ENCODE results near the gene IQCK. TPM values are rescaled to one million over a fixed set of nuclear protein-coding genes. Genes with fewer than 3 reads are reported as not detected.

IQCK gene
- total and polyA plus RNA-seq, 2 donors (not counting 3 experiments of a cell fraction or from before 2014, with no cell fraction given), result 17.2 to 18.1 TPM

DNA sequence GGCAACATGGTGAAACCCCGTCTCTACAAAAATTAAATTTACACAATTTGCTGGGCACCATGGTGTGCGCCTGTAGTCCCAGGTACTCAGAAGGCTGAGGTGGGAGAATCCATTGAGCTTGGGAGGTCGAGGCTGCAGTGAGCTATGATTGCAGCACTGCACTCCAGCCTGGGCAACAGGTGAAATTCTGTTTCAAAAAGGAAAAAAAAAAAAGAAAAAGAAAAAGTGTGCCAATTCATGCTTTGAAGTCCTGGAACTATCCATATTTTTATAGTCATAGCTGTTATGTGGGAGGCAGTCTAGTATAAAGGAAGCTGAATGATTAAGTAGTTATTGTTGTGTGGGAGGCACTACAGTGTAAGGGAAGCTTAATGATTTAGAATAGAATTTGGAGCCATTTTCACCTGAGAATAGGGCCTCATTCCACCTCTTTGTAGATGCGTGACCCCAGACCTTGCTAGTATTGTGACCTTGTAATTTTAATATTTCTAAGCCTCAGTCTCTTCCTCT, 31.6 kb downstream of the IQCK start:
- peak; percentile 26 for DNase-seq (ENCODE audit: low read depth, low spot score)

More for the DNA sequence above, 31.6 kb downstream of the IQCK start:
- intact Hi-C loops (cut with micrococcal nuclease), result no loop called here
- Histone ChIP-seq H3K4me2 (ENCODE audit: insufficient read depth, low read length) (no peak overlapping the region), H4K20me1 (replicated peaks; ENCODE audit: control insufficient read depth, extremely low read depth, insufficient read depth, low read length) (no peaks in the 10 kb centered on the region), H3K27ac (ENCODE audit: insufficient read depth, low read depth, low read length) (no peak overlapping the region), H3K9me3 (replicated peaks; ENCODE audit: control insufficient read depth, insufficient read depth, low read length) (no peaks in the 10 kb centered on the region), H3K9ac (replicated peaks; ENCODE audit: extremely low read depth, insufficient read depth, low read length) (no peak overlapping the region), H2AFZ (ENCODE audit: low read depth, low read length) (no peak overlapping the region), H3K79me2 (ENCODE audit: control insufficient read depth, insufficient read depth, low read length) (no peaks in the 10 kb centered on the region), H3K36me3 (ENCODE audit: control insufficient read depth in 2 of 2, extremely low read depth in 1 of 2, insufficient read depth in 2 of 2, low read length in 2 of 2) (no peaks in the 10 kb centered on the region), H3K27me3 (ENCODE audit: control insufficient read depth in 2 of 2, insufficient read depth in 2 of 2, low read length in 2 of 2) (no peaks in the 10 kb centered on the region), H3K9me1 (replicated peaks; ENCODE audit: control insufficient read depth, extremely low read depth, insufficient read depth, low read length) (no peaks in the 10 kb centered on the region), H3K4me3 (replicated peaks in 1 of 3; ENCODE audit: insufficient read depth in 1 of 3, low read depth in 1 of 3, low read length in 3 of 3) (no peak overlapping the region), H3K4me1 (ENCODE audit: control insufficient read depth, extremely low read depth, insufficient read depth, low read length) (peaks cover 23% of the 10 kb centered on the region)
- CTCF ChIA-PET, result interaction anchor here (1.0 to 1.2 kb wide), 2 partner anchors 15 to 18 kb away, joined by 4 to 5 read pairs; no protein-coding TSS in a partner anchor
- POLR2A ChIA-PET, result no interaction called here
- no TSS peak for BruUV-seq (replicated peaks)
- dilution Hi-C loops (cut with MboI; ENCODE audit: extremely low pct_ligation_motif_present, low sequenced_read_pairs), result no loop called here
- no peak for TF ChIP-seq JUN (IDR thresholded peaks at IDR 0.05; ENCODE audit: borderline replicate concordance, insufficient read depth, insufficient read length, low read depth)
- TF ChIP-seq POLR2A (IDR thresholded peaks at IDR 0.05; ENCODE audit: low read depth, low read length), result no peak
- no peak for TF ChIP-seq GATA2 (IDR thresholded peaks at IDR 0.05; ENCODE audit: insufficient read depth, insufficient read length, low read depth, low read length)
- TF ChIP-seq, protein P1, sequence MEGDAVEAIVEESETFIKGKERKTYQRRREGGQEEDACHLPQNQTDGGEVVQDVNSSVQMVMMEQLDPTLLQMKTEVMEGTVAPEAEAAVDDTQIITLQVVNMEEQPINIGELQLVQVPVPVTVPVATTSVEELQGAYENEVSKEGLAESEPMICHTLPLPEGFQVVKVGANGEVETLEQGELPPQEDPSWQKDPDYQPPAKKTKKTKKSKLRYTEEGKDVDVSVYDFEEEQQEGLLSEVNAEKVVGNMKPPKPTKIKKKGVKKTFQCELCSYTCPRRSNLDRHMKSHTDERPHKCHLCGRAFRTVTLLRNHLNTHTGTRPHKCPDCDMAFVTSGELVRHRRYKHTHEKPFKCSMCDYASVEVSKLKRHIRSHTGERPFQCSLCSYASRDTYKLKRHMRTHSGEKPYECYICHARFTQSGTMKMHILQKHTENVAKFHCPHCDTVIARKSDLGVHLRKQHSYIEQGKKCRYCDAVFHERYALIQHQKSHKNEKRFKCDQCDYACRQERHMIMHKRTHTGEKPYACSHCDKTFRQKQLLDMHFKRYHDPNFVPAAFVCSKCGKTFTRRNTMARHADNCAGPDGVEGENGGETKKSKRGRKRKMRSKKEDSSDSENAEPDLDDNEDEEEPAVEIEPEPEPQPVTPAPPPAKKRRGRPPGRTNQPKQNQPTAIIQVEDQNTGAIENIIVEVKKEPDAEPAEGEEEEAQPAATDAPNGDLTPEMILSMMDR (IDR thresholded peaks at IDR 0.05; ENCODE audit: extremely low read depth in 1 of 2, insufficient read depth in 1 of 2, low read depth in 1 of 2, low read length in 2 of 2), result no peak
- TF ChIP-seq POLR2AphosphoS5 (IDR thresholded peaks at IDR 0.05; ENCODE audit: insufficient read depth, low read depth, low read length), result no peak
- TF ChIP-seq EZH2 (IDR thresholded peaks at IDR 0.05; ENCODE audit: borderline replicate concordance, low read depth, low read length, severe bottlenecking), result no peak
- TF ChIP-seq FOS (IDR thresholded peaks at IDR 0.05; ENCODE audit: borderline replicate concordance, insufficient read depth, low read length), result no peak
- no peak for TF ChIP-seq MYC (IDR thresholded peaks at IDR 0.05; ENCODE audit: low read depth, low read length)
- TF ChIP-seq, protein P2, sequence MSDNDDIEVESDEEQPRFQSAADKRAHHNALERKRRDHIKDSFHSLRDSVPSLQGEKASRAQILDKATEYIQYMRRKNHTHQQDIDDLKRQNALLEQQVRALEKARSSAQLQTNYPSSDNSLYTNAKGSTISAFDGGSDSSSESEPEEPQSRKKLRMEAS (IDR thresholded peaks at IDR 0.05; ENCODE audit: insufficient read depth, insufficient read length), result no peak
- FAIRE-seq, result no peak

Data from endothelial cell of umbilical vein (primary cell).